Smooth muscle cell (in vitro differentiated cells): Measurements from ENCODE around the gene PRKAR1B. TPM values are rescaled to one million over a fixed set of nuclear protein-coding genes. Genes with fewer than 3 reads are reported as not detected.

Experiments
- DNase-seq: peaks from one replicate; lab custom pipeline; 2025; ENCODE audit not compliant: unreplicated experiment; lab: John Stamatoyannopoulos, UW
- H2AFZ ChIP-seq: fragments of 200-600 bp; sonication (generic); 2 replicates; pipeline ENCODE4 v1.6.0; 2016; ENCODE audit warnings: antibody characterized with exemption, low read depth, mild to moderate bottlenecking
- H3F3A ChIP-seq: fragments of 200-600 bp; sonication (generic); 2 replicates; pipeline ENCODE4 v1.6.0; 2017; ENCODE audit warnings: antibody characterized with exemption, low read depth
- H3K27ac ChIP-seq: fragments of 200-600 bp; sonication (generic); 2 replicates; pipeline ENCODE4 v1.5.1; 2016; ENCODE audit warnings: low read depth, mild to moderate bottlenecking
- H3K27me3 ChIP-seq: fragments of 200-600 bp; sonication (generic); 2 replicates; pipeline ENCODE4 v1.6.1; 2016; ENCODE audit warnings: low read depth, mild to moderate bottlenecking
- H3K36me3 ChIP-seq: fragments of 200-600 bp; sonication (generic); 2 replicates; pipeline ENCODE4 v1.5.1; 2016; ENCODE audit warnings: low read depth
- H3K4me1 ChIP-seq: fragments of 200-600 bp; sonication (generic); 2 replicates; pipeline ENCODE4 v1.5.1; 2016; ENCODE audit warnings: low read depth
- H3K4me2 ChIP-seq: fragments of 200-600 bp; sonication (generic); 2 replicates; pipeline ENCODE4 v1.6.0; 2016; ENCODE audit warnings: mild to moderate bottlenecking
- H3K4me3 ChIP-seq: fragments of 200-600 bp; sonication (generic); 2 replicates; pipeline ENCODE4 v1.5.1; 2016; ENCODE audit warnings: mild to moderate bottlenecking
- H3K79me2 ChIP-seq: fragments of 200-600 bp; sonication (generic); 2 replicates; pipeline ENCODE4 v1.6.0; 2016; ENCODE audit warnings: low read depth, mild to moderate bottlenecking
- H3K9ac ChIP-seq: fragments of 200-600 bp; sonication (generic); 2 replicates; pipeline ENCODE4 v1.6.0; 2016; ENCODE audit warnings: low read depth
- H3K9me3 ChIP-seq: fragments of 200-600 bp; sonication (generic); replicated peaks from 2 replicates; pipeline ENCODE4 v1.5.1; 2016; ENCODE audit warnings: low read depth
- H4K20me1 ChIP-seq: fragments of 200-600 bp; sonication (generic); 2 replicates; pipeline ENCODE4 v1.6.0; 2016; ENCODE audit warnings: low read depth
- WGBS: methylation state at CpG from one replicate; pipeline ENCODE4 v1.1.7; 2016; ENCODE audit warnings: low lambda C conversion rate; 5-methylcytosine and 5-hydroxymethylcytosine counted together
- polyA plus RNA-seq: library from polyadenylated mRNA; unstranded; fragments of >200 nt; fragmentation: Nextera tagmentation; extraction: Ambion mirVana; gene quantifications from 2 replicates; pipeline ENCODE4 v1.2.1, GENCODE V29; 2016
- total RNA-seq: library from RNA; depleted of rRNA; stranded (reverse); fragments of >200 nt; gene quantifications from 2 replicates; pipeline ENCODE4 v1.2.3, GENCODE V29; 2014
- TF ChIP-seq, protein P1 (sequence below): fragments of 200-600 bp; sonication (generic); IDR thresholded peaks from 2 replicates; pipeline ENCODE4 v1.5.1; 2017; ENCODE audit warnings: borderline replicate concordance, mild to moderate bottlenecking, antibody characterized with exemption; ENCODE audit not compliant: insufficient read depth, poor library complexity, severe bottlenecking

Gene PRKAR1B
- total and polyA plus RNA-seq, 2 experiments from 2014 or later, result 5.3 to 10.1 TPM

GRCh38 chr7:516606-517456 lies 210.2 kb downstream of the PRKAR1B start:
- H2AFZ ChIP-seq, result no peak overlapping the region
- TF ChIP-seq, protein P1, sequence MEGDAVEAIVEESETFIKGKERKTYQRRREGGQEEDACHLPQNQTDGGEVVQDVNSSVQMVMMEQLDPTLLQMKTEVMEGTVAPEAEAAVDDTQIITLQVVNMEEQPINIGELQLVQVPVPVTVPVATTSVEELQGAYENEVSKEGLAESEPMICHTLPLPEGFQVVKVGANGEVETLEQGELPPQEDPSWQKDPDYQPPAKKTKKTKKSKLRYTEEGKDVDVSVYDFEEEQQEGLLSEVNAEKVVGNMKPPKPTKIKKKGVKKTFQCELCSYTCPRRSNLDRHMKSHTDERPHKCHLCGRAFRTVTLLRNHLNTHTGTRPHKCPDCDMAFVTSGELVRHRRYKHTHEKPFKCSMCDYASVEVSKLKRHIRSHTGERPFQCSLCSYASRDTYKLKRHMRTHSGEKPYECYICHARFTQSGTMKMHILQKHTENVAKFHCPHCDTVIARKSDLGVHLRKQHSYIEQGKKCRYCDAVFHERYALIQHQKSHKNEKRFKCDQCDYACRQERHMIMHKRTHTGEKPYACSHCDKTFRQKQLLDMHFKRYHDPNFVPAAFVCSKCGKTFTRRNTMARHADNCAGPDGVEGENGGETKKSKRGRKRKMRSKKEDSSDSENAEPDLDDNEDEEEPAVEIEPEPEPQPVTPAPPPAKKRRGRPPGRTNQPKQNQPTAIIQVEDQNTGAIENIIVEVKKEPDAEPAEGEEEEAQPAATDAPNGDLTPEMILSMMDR, result no peak
- no peaks in the 10 kb centered on the region for H3K27me3 ChIP-seq
- H3K4me3 ChIP-seq, result peak overlapping the region; percentile 97
- peaks cover 7% of the 10 kb centered on the region for H3F3A ChIP-seq
- peak overlapping the region; percentile 51 for H3K9ac ChIP-seq
- DNase-seq, result peak; percentile 55
- peaks cover 67% of the 10 kb centered on the region for H4K20me1 ChIP-seq
- H3K4me2 ChIP-seq, result peak overlapping the region; percentile 94
- no peaks in the 10 kb centered on the region for H3K9me3 ChIP-seq
- H3K79me2 ChIP-seq, result peaks cover 77% of the 10 kb centered on the region
- peaks cover 38% of the 10 kb centered on the region for H3K4me1 ChIP-seq
- 2% methylated on average over 51 of the region's 83 CpGs for WGBS
- H3K36me3 ChIP-seq, result no peaks in the 10 kb centered on the region
- H3K27ac ChIP-seq, result peak overlapping the region; percentile 74

GRCh38 chr7:516216-516605 lies 210.9 kb downstream of the PRKAR1B start:
- H3K4me1 ChIP-seq, result peaks cover 32% of the 10 kb centered on the region
- H3F3A ChIP-seq, result peaks cover 7% of the 10 kb centered on the region
- 8% methylated on average over 13 of the region's 13 CpGs for WGBS
- peaks cover 80% of the 10 kb centered on the region for H3K79me2 ChIP-seq
- peak overlapping the region; percentile 97 for H3K4me3 ChIP-seq
- peaks cover 73% of the 10 kb centered on the region for H4K20me1 ChIP-seq
- H3K9me3 ChIP-seq, result no peaks in the 10 kb centered on the region
- TF ChIP-seq, protein P1, result no peak
- H3K4me2 ChIP-seq, result peak overlapping the region; percentile 94
- H2AFZ ChIP-seq, result no peak overlapping the region
- H3K9ac ChIP-seq, result peak overlapping the region; percentile 51
- no peaks in the 10 kb centered on the region for H3K27me3 ChIP-seq
- H3K36me3 ChIP-seq, result no peaks in the 10 kb centered on the region
- H3K27ac ChIP-seq, result peak overlapping the region; percentile 74
- no peak for DNase-seq

DNA sequence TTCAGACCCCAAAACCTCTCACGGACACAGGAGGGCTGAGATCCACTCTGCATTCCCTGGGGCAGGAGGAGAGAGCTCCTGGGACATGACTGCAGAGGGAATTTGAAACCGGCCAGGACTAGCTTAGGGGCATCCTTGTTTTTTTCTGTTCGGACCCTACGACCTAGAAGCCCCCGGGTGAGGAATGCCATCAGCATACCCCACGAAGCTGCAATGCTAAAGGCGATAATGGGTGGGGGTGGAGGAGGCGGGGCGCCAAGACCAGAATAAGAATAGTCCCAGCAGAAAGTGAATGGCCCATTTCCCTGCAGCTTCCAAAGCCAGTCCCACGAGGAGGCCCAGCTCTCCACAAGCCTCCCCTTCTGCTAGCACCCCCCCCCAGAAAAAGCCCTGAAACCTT lies 211.5 kb downstream of the PRKAR1B start:
- H4K20me1 ChIP-seq, result peaks cover 77% of the 10 kb centered on the region
- no peaks in the 10 kb centered on the region for H3K27me3 ChIP-seq
- H3K79me2 ChIP-seq, result peaks cover 78% of the 10 kb centered on the region
- H3K36me3 ChIP-seq, result no peaks in the 10 kb centered on the region
- H2AFZ ChIP-seq, result no peak overlapping the region
- H3F3A ChIP-seq, result peaks cover 7% of the 10 kb centered on the region
- peak overlapping the region; percentile 31 for H3K27ac ChIP-seq
- TF ChIP-seq, protein P1, result no peak
- H3K4me3 ChIP-seq, result peak overlapping the region; percentile 97
- no peak for DNase-seq
- H3K4me1 ChIP-seq, result peaks cover 26% of the 10 kb centered on the region
- WGBS, result 46% methylated on average over 10 of the region's 10 CpGs
- no peaks in the 10 kb centered on the region for H3K9me3 ChIP-seq
- H3K9ac ChIP-seq, result no peak overlapping the region
- H3K4me2 ChIP-seq, result peak overlapping the region; percentile 94
